SK-N-SH (cell line): ENCODE results near the gene COL5A1.

Experiments used
- EZH2phosphoT487 ChIP-seq: fragments of 200-600 bp; sonication (generic); IDR thresholded peaks from 2 replicates; pipeline ENCODE4 v1.6.1; 2017; ENCODE audit warnings: low read depth, mixed run types, mild to moderate bottlenecking, antibody characterized with exemption, moderate library complexity, borderline replicate concordance
- MXI1 ChIP-seq: IDR thresholded peaks from 2 replicates; pipeline ENCODE4 v1.6.1; 2012; ENCODE audit warnings: mild to moderate bottlenecking, low read depth, low read length, improper control_type of control experiment
- RFX5 ChIP-seq: IDR thresholded peaks from 2 replicates; pipeline ENCODE4 v1.6.1; 2012; ENCODE audit warnings: mild to moderate bottlenecking, improper control_type of control experiment, low read length
- TAF1 ChIP-seq: IDR thresholded peaks from 2 replicates; pipeline ENCODE4 v1.6.1; 2012; ENCODE audit warnings: low read depth, mild to moderate bottlenecking, low read length, moderate library complexity, borderline replicate concordance
- YY1 ChIP-seq: IDR thresholded peaks from 2 replicates; pipeline ENCODE4 v1.4.0; 2012; ENCODE audit warnings: low read depth, mild to moderate bottlenecking
- TF ChIP-seq, protein P1 (sequence below): fragments of 200-600 bp; sonication (generic); IDR thresholded peaks from 2 replicates; pipeline ENCODE4 v1.6.1; 2017; ENCODE audit warnings: antibody characterized with exemption, mild to moderate bottlenecking, moderate library complexity
- TF ChIP-seq, protein P2 (sequence below): IDR thresholded peaks from 2 replicates; pipeline ENCODE4 v1.6.1; 2012; ENCODE audit warnings: mild to moderate bottlenecking, low read depth, low read length, moderate library complexity

- TF ChIP-seq, protein P1, sequence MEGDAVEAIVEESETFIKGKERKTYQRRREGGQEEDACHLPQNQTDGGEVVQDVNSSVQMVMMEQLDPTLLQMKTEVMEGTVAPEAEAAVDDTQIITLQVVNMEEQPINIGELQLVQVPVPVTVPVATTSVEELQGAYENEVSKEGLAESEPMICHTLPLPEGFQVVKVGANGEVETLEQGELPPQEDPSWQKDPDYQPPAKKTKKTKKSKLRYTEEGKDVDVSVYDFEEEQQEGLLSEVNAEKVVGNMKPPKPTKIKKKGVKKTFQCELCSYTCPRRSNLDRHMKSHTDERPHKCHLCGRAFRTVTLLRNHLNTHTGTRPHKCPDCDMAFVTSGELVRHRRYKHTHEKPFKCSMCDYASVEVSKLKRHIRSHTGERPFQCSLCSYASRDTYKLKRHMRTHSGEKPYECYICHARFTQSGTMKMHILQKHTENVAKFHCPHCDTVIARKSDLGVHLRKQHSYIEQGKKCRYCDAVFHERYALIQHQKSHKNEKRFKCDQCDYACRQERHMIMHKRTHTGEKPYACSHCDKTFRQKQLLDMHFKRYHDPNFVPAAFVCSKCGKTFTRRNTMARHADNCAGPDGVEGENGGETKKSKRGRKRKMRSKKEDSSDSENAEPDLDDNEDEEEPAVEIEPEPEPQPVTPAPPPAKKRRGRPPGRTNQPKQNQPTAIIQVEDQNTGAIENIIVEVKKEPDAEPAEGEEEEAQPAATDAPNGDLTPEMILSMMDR = no peak
- TF ChIP-seq EZH2phosphoT487 (no peak), RFX5 (no peak), MXI1 (no peak), YY1 (no peak), TAF1 (no peak)
- TF ChIP-seq, protein P2, sequence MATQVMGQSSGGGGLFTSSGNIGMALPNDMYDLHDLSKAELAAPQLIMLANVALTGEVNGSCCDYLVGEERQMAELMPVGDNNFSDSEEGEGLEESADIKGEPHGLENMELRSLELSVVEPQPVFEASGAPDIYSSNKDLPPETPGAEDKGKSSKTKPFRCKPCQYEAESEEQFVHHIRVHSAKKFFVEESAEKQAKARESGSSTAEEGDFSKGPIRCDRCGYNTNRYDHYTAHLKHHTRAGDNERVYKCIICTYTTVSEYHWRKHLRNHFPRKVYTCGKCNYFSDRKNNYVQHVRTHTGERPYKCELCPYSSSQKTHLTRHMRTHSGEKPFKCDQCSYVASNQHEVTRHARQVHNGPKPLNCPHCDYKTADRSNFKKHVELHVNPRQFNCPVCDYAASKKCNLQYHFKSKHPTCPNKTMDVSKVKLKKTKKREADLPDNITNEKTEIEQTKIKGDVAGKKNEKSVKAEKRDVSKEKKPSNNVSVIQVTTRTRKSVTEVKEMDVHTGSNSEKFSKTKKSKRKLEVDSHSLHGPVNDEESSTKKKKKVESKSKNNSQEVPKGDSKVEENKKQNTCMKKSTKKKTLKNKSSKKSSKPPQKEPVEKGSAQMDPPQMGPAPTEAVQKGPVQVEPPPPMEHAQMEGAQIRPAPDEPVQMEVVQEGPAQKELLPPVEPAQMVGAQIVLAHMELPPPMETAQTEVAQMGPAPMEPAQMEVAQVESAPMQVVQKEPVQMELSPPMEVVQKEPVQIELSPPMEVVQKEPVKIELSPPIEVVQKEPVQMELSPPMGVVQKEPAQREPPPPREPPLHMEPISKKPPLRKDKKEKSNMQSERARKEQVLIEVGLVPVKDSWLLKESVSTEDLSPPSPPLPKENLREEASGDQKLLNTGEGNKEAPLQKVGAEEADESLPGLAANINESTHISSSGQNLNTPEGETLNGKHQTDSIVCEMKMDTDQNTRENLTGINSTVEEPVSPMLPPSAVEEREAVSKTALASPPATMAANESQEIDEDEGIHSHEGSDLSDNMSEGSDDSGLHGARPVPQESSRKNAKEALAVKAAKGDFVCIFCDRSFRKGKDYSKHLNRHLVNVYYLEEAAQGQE = no peak
These were observed 16.9 kb upstream of the COL5A1 start for GRCh38 chr9:134624621-134625181.
